Uterus (tissue), 2 donors: Measurements from ENCODE around the gene SLC26A1.

Experiments used
- POLR2A ChIP-seq, 2 donors: fragments of 450-650 bp; IDR thresholded peaks; one replicate each; pipeline ENCODE4 v1.6.1; 2016; ENCODE audit warnings: antibody characterized with exemption in 2 of 2, mild to moderate bottlenecking in 1 of 2, moderate library complexity in 1 of 2
- TF ChIP-seq, protein P1 (sequence below), 4 experiments: fragments of 200-600 bp in 2 of 4; fragments of 450-650 bp in 2 of 4; sonication (generic) in 2 of 4; IDR thresholded peaks; one replicate each; pipeline ENCODE4 v1.5.1; 2016 to 2019; ENCODE audit warnings: antibody characterized with exemption in 4 of 4, mild to moderate bottlenecking in 2 of 4, moderate library complexity in 1 of 4

GRCh38 chr4:1042352-1043055 is 49.3 kb upstream of the SLC26A1 start:
- TF ChIP-seq, protein P1, sequence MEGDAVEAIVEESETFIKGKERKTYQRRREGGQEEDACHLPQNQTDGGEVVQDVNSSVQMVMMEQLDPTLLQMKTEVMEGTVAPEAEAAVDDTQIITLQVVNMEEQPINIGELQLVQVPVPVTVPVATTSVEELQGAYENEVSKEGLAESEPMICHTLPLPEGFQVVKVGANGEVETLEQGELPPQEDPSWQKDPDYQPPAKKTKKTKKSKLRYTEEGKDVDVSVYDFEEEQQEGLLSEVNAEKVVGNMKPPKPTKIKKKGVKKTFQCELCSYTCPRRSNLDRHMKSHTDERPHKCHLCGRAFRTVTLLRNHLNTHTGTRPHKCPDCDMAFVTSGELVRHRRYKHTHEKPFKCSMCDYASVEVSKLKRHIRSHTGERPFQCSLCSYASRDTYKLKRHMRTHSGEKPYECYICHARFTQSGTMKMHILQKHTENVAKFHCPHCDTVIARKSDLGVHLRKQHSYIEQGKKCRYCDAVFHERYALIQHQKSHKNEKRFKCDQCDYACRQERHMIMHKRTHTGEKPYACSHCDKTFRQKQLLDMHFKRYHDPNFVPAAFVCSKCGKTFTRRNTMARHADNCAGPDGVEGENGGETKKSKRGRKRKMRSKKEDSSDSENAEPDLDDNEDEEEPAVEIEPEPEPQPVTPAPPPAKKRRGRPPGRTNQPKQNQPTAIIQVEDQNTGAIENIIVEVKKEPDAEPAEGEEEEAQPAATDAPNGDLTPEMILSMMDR (IDR thresholded peaks at IDR 0.05) = no peak
- TF ChIP-seq POLR2A (IDR thresholded peaks at IDR 0.05) = no peak
